KG1 (cell line): ENCODE results near the gene SMPX.

ENCODE experiments used
- DNase-seq: peaks from one replicate; lab custom pipeline; 2025; lab: John Stamatoyannopoulos, UW

SMPX gene

GRCh38 chrX:21657318-21658151 is 100.4 kb downstream of the SMPX start:
- DNase-seq = no peak

GRCh38 chrX:21656587-21657317 is 101.2 kb downstream of the SMPX start:
- DNase-seq = no peak
